ENCODE measurements around the gene DLEU7.

- no peak for TF ChIP-seq POLR2A (IDR thresholded peaks at IDR 0.05)
- no peak for TF ChIP-seq CTCF (IDR thresholded peaks at IDR 0.05)
Observed at GRCh38 chr13:50844084-50844875, 788 bp upstream of the DLEU7 start.

Data from gastroesophageal sphincter (tissue), 3 donors.